ENCODE measurements around the gene SIAH1. TPM values are rescaled to one million over a fixed set of nuclear protein-coding genes. Genes with fewer than 3 reads are reported as not detected.

The SIAH1 gene
- total RNA-seq = 31.1 and 33.2 TPM in 2 replicates
- long read RNA-seq, transcript SIAH1-202 (1 exons, 3,352 nt) = minor isoform, 6 of 19 reads
- long read RNA-seq, transcript SIAH1-203 (2 exons, 2,147 nt) = major isoform, 10 of 19 reads
- long read RNA-seq, partial matches to known transcripts = 0 of 19 reads
- long read RNA-seq, other reads (novel, unspliced or antisense) = 2 of 19 reads

- H3K9me3 Mint-ChIP-seq = no peaks in the 10 kb centered on the region
- no peak for TF ChIP-seq CTCF (conservative IDR thresholded peaks at IDR 0.05)
- peaks cover 6% of the 10 kb centered on the region for H3K36me3 Mint-ChIP-seq (ENCODE audit: low read depth)
- no peaks in the 10 kb centered on the region for H3K27me3 Mint-ChIP-seq (ENCODE audit: low read depth)
- peak within 1 kb of the TSS; percentile 99 for H3K27ac Mint-ChIP-seq (ENCODE audit: unreplicated experiment)
- peak within 1 kb of the TSS; percentile 96 for H3K4me3 Mint-ChIP-seq
- DNase-seq (ENCODE audit: low read depth, low spot score) = peak; percentile 86
- peaks cover 24% of the 10 kb centered on the region for H3K4me1 Mint-ChIP-seq
These were observed at the start of gene SIAH1 for GRCh38 chr16:48385253-48386150. TSS of gene SIAH1 (minus strand) at chr16:48385413. CDS start at chr16:48362428, 22,985 bp downstream.

- Mint-ChIP-seq H3K4me1 (no peaks in the 10 kb centered on the region), H3K36me3 (ENCODE audit: low read depth) (no peaks in the 10 kb centered on the region)
These were observed 49.6 kb upstream of the SIAH1 start for GRCh38 chr16:48434653-48435317.

GRCh38 chr16:48433850-48434530, 48.8 kb upstream of the SIAH1 start:
- no peaks in the 10 kb centered on the region for H3K36me3 Mint-ChIP-seq (ENCODE audit: low read depth)
- H3K4me1 Mint-ChIP-seq = no peaks in the 10 kb centered on the region
- H3K27me3 Mint-ChIP-seq (ENCODE audit: low read depth) = no peaks in the 10 kb centered on the region
- no peak for TF ChIP-seq CTCF (conservative IDR thresholded peaks at IDR 0.05)
- H3K9me3 Mint-ChIP-seq = no peaks in the 10 kb centered on the region
- no peak for DNase-seq (ENCODE audit: low read depth, low spot score)
- no peak overlapping the region for H3K27ac Mint-ChIP-seq (ENCODE audit: unreplicated experiment)
- H3K4me3 Mint-ChIP-seq = no peak overlapping the region

More at GRCh38 chr16:48434653-48435317, 49.6 kb upstream of the SIAH1 start:
- no peak for TF ChIP-seq CTCF (conservative IDR thresholded peaks at IDR 0.05)
- H3K27ac Mint-ChIP-seq (ENCODE audit: unreplicated experiment) = peak overlapping the region; percentile 3
- H3K9me3 Mint-ChIP-seq = no peaks in the 10 kb centered on the region
- H3K4me3 Mint-ChIP-seq = no peak overlapping the region
- no peak for DNase-seq (ENCODE audit: low read depth, low spot score)
- no peaks in the 10 kb centered on the region for H3K27me3 Mint-ChIP-seq (ENCODE audit: low read depth)

GRCh38 chr16:48433116-48433849, 48.1 kb upstream of the SIAH1 start:
- H3K4me1 Mint-ChIP-seq = no peaks in the 10 kb centered on the region
- no peak for TF ChIP-seq CTCF (conservative IDR thresholded peaks at IDR 0.05)
- H3K27me3 Mint-ChIP-seq (ENCODE audit: low read depth) = no peaks in the 10 kb centered on the region
- no peak overlapping the region for H3K4me3 Mint-ChIP-seq
- H3K36me3 Mint-ChIP-seq (ENCODE audit: low read depth) = no peaks in the 10 kb centered on the region
- H3K27ac Mint-ChIP-seq (ENCODE audit: unreplicated experiment) = no peak overlapping the region
- no peak for DNase-seq (ENCODE audit: low read depth, low spot score)
- H3K9me3 Mint-ChIP-seq = no peaks in the 10 kb centered on the region
